IMR-90 (cell line): ENCODE measurements around the gene TNFRSF21.

Source experiments
- CEBPB ChIP-seq: IDR thresholded peaks from 2 replicates; pipeline ENCODE4 v1.6.1; 2012; ENCODE audit warnings: low read depth, low read length, improper control_type of control experiment
- FOS ChIP-seq: fragments of 150-350 bp; IDR thresholded peaks from 2 replicates; pipeline ENCODE4 v1.6.1; 2016; ENCODE audit warnings: low read depth, low read length
- MAFK ChIP-seq: IDR thresholded peaks from 2 replicates; pipeline ENCODE4 v1.6.1; 2012; ENCODE audit warnings: low read depth, low read length, improper control_type of control experiment
- NFE2L2 ChIP-seq: fragments of 150-350 bp; IDR thresholded peaks from 2 replicates; pipeline ENCODE4 v1.6.1; 2016; ENCODE audit warnings: low read depth, mild to moderate bottlenecking, low read length
- POLR2A ChIP-seq: IDR thresholded peaks from 2 replicates; pipeline ENCODE4 v1.6.1; 2012; ENCODE audit warnings: mild to moderate bottlenecking, low read depth, low read length
- RCOR1 ChIP-seq: IDR thresholded peaks from 2 replicates; pipeline ENCODE4 v1.6.1; 2012; ENCODE audit warnings: mild to moderate bottlenecking, low read length, improper control_type of control experiment; ENCODE audit not compliant: insufficient replicate concordance
- RFX5 ChIP-seq: IDR thresholded peaks from 2 replicates; pipeline ENCODE4 v1.8.0; 2012; ENCODE audit warnings: low read depth, mild to moderate bottlenecking, low read length, moderate library complexity
- SMC3 ChIP-seq: fragments of 150-350 bp; IDR thresholded peaks from 2 replicates; pipeline ENCODE4 v1.6.1; 2016; ENCODE audit warnings: low read depth, mild to moderate bottlenecking, antibody characterized with exemption, low read length, moderate library complexity
- TF ChIP-seq, protein P1 (sequence below): conservative IDR thresholded peaks from 2 replicates; pipeline ENCODE4 v1.5.1; 2012; ENCODE audit warnings: mild to moderate bottlenecking, low read depth, low read length, improper control_type of control experiment
- TF ChIP-seq, protein P2 (sequence below): fragments of 150-350 bp; IDR thresholded peaks from 2 replicates; pipeline ENCODE4 v1.6.1; 2017; ENCODE audit warnings: mild to moderate bottlenecking, antibody characterized with exemption, low read length, low read depth

DNA sequence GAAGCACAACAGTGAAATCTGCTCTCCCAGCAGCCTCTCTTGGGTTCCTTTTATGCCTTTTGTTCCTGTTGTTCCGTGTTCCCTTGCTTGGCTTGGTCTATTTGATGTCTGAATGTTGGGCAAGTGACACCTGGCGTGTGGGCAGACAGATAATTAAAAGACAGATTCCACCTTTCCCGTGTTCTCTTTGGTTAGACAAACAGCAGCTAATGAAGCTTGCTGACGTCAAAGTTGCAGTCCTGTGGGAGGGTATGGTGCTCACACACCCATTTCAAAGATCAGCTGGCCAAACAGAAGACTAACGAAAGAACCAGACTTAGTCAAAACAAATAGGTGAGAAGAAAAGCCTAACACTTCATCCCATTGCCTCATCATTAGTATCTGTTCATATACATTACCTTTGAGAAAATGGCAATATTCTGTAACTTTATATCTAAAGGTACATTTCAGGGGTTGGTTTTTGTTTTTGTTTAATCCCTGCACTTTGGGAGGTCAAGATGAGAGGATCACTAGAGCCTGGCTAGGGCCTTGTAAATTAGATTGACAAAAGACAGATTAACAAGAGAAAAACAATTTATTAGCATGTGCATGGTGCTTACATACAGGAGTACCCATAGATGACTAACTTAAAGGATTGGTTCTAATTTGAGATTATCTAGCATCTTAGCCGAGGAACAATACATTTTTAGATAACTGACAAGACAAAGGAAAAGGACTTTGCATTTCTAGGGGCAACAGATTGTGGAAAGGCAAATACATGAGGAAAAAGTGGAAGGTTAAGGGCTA is 48.9 kb upstream of the TNFRSF21 start:
- TF ChIP-seq, protein P1, sequence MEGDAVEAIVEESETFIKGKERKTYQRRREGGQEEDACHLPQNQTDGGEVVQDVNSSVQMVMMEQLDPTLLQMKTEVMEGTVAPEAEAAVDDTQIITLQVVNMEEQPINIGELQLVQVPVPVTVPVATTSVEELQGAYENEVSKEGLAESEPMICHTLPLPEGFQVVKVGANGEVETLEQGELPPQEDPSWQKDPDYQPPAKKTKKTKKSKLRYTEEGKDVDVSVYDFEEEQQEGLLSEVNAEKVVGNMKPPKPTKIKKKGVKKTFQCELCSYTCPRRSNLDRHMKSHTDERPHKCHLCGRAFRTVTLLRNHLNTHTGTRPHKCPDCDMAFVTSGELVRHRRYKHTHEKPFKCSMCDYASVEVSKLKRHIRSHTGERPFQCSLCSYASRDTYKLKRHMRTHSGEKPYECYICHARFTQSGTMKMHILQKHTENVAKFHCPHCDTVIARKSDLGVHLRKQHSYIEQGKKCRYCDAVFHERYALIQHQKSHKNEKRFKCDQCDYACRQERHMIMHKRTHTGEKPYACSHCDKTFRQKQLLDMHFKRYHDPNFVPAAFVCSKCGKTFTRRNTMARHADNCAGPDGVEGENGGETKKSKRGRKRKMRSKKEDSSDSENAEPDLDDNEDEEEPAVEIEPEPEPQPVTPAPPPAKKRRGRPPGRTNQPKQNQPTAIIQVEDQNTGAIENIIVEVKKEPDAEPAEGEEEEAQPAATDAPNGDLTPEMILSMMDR, result no peak
- TF ChIP-seq NFE2L2, result no peak
- no peak for TF ChIP-seq MAFK
- TF ChIP-seq, protein P2, sequence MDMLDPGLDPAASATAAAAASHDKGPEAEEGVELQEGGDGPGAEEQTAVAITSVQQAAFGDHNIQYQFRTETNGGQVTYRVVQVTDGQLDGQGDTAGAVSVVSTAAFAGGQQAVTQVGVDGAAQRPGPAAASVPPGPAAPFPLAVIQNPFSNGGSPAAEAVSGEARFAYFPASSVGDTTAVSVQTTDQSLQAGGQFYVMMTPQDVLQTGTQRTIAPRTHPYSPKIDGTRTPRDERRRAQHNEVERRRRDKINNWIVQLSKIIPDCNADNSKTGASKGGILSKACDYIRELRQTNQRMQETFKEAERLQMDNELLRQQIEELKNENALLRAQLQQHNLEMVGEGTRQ, result no peak
- no peak for TF ChIP-seq FOS
- TF ChIP-seq SMC3, result no peak
- no peak for TF ChIP-seq RCOR1
- TF ChIP-seq RFX5, result no peak
- no peak for TF ChIP-seq CEBPB
- no peak for TF ChIP-seq POLR2A
